Measurements from ENCODE around the gene TNFAIP3.
"Not testable (repeated sequence)": the region's sequence is repeated elsewhere in the genome, so short reads cannot be mapped to it uniquely, and the experiment has no call there.

The TNFAIP3 gene

DNA sequence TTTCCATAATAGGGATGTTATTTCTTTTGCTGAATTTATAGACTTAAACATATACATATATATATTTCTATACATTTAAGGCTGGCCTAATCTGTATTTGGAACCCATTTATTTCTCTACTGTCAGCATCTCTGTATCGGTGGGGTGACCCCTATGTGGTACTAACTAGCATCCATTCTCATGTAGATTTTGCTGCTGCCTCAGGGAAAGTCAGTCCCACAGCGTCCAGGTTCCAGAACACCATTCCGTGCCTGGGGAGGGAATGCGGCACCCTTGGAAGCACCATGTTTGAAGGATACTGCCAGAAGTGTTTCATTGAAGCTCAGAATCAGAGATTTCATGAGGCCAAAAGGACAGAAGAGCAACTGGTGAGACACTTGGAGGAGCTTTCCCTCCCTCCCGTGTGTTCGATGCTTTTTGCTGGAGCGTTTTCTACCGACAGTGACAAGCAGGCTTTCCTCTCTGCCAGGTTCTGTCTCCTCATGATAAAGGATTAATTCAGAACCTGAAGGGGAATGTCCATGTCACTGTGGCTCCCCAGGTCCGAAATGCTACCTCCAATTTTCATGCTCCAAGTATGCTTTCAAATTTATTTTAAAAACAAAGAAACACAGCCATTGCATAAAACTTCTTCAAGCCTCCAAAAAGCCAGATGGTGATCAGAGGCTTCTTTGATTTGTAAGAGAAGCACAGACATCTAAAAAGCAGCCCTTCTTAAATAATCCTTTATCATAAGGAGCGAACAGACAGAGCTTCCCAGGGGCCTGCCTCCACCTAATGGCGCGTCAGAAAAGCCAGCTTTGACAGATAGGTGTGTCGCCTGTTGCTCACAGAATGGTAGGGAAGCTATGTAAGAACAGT is 13.1 kb downstream of the TNFAIP3 start:
- no peak for FAIRE-seq

DNA sequence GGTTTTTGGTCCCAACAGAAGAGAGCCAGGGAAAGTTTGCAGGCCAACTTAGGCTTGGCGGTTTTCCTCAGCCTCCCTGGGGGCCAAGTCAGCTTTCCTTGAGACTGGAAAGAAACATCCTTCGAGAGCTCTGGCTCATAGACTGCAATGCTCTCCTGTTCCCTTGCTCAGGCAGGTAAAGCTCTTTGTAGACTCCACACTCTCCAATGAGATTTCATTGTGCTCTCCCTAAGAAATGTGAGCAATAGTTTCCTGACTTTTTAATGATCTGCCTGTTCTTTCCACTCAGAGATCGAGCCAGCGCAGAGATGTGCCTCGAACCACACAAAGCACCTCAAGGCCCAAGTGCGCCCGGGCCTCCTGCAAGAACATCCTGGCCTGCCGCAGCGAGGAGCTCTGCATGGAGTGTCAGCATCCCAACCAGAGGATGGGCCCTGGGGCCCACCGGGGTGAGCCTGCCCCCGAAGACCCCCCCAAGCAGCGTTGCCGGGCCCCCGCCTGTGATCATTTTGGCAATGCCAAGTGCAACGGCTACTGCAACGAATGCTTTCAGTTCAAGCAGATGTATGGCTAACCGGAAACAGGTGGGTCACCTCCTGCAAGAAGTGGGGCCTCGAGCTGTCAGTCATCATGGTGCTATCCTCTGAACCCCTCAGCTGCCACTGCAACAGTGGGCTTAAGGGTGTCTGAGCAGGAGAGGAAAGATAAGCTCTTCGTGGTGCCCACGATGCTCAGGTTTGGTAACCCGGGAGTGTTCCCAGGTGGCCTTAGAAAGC is 13.9 kb downstream of the TNFAIP3 start:
- no peak for FAIRE-seq

DNA sequence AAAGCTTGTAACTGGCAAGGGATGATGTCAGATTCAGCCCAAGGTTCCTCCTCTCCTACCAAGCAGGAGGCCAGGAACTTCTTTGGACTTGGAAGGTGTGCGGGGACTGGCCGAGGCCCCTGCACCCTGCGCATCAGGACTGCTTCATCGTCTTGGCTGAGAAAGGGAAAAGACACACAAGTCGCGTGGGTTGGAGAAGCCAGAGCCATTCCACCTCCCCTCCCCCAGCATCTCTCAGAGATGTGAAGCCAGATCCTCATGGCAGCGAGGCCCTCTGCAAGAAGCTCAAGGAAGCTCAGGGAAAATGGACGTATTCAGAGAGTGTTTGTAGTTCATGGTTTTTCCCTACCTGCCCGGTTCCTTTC is 14.4 kb downstream of the TNFAIP3 start:
- FAIRE-seq = no peak

DNA sequence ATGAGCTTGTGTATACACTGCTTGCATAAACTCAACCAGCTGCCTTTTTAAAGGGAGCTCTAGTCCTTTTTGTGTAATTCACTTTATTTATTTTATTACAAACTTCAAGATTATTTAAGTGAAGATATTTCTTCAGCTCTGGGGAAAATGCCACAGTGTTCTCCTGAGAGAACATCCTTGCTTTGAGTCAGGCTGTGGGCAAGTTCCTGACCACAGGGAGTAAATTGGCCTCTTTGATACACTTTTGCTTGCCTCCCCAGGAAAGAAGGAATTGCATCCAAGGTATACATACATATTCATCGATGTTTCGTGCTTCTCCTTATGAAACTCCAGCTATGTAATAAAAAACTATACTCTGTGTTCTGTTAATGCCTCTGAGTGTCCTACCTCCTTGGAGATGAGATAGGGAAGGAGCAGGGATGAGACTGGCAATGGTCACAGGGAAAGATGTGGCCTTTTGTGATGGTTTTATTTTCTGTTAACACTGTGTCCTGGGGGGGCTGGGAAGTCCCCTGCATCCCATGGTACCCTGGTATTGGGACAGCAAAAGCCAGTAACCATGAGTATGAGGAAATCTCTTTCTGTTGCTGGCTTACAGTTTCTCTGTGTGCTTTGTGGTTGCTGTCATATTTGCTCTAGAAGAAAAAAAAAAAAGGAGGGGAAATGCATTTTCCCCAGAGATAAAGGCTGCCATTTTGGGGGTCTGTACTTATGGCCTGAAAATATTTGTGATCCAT is 15.3 kb downstream of the TNFAIP3 start:
- no peak for FAIRE-seq

DNA sequence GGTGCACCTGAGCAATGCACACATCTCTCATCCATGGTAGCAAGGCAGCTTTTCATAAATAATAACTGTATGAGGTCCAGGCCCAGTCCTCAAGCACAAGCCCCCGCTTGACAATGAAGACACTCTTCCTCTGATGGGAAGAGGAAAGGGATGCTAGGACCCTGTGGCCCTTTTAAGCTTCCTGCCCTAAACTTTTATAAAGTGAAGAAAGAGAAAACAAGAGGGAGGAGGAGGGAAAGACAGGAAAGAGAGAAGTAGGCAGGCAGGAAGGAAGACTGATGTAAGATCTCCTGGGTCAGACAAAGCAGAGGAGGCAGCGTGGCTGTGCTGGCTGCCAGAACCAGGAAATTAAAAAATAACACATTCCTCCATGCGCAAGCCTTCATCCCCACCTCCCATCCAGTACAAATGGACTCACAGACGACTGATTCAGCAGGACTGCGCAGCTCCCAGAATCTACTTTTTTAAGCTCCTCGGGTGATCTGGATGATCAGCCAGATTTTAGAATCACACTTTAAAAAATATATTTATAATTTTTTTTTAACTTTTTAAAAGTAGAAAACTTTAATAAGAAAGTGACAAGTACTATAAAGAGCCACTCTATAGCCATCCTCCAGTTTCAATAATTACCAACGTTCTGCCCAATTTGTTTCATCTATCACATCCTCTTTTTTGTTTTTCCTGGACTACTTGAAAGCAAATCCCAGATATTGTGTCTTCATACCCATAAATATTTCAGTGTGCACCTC is 16.5 kb downstream of the TNFAIP3 start:
- FAIRE-seq = no peak

DNA sequence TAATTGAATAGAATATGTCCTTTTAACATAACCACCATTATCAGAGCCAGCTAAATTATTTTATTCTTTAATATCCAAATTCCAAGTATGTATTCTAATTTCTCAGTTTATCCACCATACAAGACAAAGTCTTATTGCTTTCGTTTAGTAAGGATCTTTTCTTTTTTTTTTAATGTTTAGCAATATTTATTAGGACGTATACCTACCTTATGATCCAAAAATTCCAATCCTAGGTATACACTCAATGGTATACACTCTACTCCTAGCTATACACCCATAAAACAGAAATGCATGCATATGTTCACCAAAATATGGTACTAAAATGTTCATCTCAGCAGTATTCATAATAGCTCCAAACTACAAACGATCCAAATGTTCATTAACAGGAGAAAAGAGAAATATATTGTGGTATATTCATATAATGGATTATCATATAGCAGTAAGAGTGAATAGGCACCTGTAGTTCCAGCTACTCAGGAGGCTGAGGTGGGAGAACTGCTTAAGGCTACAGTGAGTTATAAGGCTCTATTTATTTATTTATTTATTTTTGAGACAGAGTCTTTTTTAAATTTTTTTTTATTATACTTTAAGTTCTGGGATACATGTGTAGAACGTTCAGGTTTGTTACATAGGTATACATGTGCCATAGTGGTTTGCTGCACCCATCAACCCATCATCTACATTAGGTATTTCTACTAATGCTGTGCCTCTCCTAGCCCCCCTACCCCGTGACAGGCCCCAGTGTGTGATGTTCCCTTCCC is 17.3 kb downstream of the TNFAIP3 start:
- FAIRE-seq = no peak

DNA sequence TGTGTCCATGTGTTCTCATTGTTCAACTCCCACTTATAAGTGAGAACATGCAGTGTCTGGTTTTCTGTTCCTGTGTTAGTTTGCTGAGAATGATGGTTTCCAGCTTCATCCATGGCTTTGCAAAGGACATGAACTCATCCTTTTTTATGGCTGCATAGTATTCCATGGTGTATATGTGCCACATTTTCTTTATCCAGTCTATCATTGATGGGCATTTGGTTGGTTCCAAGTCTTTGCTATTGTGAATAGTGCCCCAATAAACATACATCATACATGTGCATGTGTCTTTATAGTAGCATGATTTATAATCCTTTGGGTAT is 17.8 kb downstream of the TNFAIP3 start:
- FAIRE-seq = not testable (repeated sequence)

DNA sequence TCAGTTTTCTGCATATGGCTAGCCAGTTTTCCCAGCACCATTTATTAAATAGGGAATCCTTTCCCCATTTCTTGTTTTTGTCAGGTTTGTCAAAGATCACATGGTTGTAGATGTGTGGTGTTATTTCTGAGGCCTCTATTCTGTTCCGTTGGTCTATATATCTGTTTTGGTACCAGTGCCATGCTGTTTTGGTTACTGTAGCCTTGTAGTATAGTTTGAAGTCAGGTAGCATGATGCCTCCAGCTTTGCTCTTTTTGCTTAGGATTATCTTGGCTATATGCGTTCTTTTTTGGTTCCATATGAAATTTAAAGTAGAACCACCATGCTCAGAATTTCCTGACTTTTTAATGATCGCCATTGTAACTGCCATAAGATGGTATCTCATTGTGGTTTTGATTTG is 19.2 kb downstream of the TNFAIP3 start:
- not testable (repeated sequence) for FAIRE-seq

DNA sequence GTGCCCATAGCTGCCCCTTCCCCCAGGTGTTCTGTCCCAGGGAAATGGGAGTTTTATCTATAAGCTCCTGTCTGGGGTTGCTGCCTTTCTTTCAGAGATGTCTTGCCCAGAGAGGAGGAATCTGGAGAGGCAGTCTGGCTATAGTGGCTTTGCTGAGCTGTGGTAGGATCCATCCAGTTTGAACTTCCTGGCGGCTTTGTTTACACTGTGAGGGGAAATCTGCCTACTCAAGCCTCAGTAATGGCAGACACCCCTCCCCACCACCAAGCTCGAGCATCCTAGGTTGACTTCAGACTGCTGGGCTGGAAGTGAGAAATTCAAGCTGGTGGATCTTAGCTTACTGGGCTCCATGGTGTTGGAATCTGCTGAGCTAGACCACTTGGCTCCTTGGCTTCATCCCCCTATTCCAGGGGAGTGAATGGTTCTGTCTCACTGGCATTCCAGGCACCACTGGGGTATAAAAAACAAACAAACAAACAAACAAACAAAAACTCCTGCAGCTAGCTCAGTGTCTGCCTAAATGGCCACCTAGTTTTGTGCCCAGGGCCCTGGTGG is 24.0 kb downstream of the TNFAIP3 start:
- FAIRE-seq = no peak

DNA sequence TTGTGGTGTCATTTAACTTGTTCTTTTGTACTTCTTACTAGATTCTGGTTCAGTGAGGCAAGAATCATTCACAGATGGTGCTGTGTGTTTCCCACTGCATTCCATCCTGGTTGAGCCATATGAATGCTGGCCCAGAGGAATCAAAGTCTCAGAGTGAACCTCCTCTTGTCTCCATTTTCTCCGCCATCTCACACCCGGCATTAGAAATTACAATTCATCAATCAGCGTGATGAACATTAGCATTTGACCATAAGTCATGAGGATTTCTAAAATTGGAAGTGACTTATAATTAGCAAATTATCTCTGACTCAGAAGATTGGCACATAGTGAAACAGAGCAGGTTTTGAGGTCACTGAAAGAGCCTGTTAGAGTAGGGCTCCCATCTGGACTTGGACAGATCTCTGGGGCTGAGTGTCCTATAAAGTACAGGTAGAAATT is 25.2 kb downstream of the TNFAIP3 start:
- FAIRE-seq = no peak

DNA sequence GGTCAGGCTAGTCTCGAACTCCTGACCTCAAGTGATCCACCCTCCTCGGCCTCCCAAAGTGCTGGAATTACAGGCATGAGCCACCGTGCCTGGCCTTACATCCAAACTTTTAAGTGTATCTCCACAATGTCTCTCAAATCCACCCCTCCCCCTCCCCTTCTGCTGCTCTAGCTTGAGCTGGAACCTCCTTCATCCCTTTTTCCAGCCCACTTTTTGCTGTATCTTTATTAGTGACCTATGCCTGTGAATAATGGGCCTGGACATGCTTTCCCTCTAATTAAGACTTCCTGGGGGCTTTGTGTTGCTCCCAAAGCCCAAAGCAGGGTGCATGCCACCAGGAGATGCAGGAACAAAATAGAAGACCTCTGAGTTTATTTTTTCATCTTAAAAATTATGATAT is 26.1 kb downstream of the TNFAIP3 start:
- no peak for FAIRE-seq

DNA sequence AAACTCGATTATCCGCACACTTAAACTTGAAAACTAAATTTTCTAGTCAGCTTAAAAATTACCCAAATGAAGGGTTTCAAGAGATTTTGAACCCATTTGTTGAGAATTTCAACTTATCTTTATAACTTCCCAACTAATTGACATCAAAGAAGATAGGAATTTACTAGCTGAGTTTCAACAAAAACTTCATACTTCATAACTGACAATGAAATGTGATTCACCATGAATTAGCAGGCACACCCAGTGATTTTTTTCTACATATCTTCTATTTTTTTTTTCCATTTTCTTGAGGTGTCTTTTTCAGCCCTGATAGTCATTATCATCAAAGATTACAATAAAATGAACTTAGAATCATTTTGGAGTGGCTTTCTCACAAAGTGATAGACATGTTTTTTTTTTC is 26.7 kb downstream of the TNFAIP3 start:
- FAIRE-seq = no peak

DNA sequence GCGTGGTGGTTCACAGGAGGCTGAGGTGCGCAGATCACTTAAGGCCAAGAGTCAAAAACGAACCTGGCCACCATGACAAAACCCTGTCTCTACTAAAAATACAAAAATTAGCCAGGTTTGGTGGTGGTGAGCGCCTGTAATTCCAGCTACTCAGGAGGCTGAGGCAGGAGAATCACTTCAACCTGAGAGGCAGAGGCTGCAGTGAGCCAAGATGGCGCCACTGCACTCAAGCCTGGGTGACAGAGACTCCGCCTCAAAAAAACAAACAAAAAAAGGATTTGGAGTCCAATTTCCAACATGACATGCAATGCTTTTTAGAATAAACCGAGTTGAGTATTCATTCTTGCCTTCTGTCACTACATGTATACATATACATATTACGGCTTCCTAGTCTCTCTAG is 27.3 kb downstream of the TNFAIP3 start:
- not testable (repeated sequence) for FAIRE-seq

DNA sequence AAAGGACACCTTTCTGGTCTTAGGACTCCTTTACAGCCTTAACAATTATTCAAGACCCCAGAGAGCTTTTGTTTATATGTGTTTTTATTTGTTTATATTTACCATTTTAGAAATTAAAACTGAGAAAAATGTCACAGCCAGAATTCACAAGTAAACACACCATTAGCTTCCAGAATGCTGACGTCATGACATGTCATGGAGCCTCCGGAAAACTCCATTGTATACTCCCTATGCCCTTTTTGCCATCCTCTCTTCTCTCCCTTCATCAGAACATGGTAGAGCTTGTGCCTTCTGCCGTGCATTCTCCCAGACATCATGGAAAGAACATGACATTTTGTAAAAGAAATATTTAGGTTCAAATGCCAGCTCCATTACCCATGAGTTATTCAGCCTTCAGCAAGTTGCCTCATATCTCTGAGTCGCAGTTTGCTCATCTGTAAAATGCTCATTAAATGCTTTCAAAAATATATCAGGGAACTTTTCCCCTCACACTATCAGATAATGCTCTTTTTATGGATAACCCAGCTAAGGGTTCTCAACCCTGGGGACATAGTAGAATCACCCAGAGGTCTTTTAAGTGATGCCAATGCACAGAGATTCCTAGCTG is 27.8 kb downstream of the TNFAIP3 start:
- no peak for FAIRE-seq

DNA sequence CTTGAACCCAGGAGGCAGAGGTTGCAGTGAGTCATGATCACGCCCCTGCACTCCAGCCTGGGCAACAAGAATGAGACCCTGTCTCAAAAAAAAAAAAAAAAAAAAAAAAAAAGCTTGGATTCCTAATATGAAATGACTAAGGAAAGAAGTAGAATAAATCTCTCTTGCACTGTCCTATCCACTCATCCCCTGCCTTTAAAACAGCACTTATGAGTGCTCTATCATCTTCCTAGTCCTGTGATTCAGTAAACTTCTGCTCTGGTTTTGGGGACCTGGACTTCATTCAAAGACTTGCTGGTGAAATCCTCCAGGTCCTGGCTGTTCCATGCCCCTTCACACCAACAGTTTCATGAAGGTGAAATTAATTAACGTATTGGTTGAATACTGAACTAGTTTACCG is 29.6 kb downstream of the TNFAIP3 start:
- no peak for FAIRE-seq

DNA sequence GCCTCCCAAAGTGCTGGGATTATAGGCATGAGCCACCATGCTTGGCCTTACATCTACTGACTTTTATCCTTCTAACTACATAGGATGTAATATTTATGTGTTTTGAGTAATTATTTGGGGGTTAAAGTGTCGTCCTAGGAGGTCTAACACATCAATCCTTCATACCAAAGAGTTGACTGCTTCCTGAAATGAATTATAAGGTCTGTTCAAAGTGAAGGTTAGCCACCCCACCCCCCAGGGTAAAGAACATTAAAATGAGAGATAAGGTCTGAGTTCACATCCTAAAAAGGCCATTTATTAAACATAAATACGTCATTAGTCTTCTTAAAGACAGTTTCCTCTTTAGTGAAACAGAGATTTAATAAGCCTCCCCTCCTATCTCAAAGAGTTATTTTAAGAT is 33.8 kb downstream of the TNFAIP3 start:
- FAIRE-seq = no peak

DNA sequence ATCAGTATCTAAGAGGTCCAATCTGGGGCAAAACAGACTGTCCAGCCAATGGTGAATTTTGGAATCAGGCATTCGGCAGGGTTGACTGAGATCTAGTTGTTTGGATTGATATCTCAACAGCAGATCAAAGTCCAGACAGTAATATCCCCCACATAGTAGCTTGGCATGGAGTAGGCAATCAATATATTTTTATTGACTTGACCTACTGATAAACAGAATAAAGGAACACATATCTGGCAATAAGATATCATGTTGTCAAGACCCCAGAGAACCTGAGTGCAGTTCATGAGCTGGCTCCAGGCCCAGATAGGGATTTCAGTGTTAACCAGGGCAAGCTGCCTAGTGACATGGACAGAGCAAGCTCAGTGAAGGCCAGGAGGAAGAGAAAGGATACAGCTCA is 34.4 kb downstream of the TNFAIP3 start:
- FAIRE-seq = no peak

DNA sequence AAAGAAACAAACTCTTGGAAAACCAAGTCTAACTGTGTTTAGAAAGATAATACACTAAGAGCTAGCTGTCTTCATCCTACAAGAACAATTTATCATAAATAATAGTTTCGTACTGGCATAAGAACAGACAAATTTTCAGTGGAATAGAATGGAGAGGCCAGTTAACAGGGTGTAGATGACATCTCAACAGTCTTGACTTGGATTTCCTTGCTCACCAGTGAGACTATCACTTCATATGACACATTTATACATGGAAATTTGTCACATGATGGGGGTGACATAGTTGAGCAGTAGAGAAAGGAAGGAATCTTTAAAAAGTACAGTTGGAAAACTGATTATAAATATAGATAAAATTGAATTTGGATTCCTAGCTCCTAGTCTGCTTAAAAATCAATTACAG is 35.6 kb downstream of the TNFAIP3 start:
- FAIRE-seq = no peak

DNA sequence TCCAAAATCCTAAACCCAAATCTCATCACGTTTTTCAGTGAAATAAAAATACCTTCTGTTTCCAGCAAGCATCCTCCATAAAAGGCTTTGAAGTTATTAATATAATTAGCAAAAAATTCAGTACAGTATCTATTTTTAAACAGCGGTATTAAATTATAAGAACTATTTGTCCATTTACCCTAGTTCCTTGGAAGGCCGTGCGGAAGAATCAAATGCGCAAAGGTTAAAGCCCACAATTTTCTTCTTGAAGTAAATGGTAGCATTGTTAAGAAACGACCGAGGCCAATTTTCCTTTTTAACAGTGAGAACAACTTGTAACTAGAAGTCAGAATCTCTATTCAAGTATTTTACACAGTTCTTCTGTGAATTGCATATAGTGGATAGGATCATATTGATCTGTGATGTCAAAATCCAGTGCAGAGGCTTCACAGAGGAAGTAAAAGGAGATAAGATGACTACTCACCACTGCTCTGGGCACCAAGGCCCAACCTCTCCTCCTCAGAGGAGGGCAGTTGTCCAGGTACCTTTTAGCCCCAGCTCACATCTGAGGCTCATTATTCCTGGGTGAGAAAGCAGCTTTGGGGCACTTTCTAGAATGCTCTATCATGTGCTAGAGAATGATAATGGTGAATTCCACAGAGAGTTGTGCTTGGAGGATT is 36.3 kb downstream of the TNFAIP3 start:
- FAIRE-seq = no peak

DNA sequence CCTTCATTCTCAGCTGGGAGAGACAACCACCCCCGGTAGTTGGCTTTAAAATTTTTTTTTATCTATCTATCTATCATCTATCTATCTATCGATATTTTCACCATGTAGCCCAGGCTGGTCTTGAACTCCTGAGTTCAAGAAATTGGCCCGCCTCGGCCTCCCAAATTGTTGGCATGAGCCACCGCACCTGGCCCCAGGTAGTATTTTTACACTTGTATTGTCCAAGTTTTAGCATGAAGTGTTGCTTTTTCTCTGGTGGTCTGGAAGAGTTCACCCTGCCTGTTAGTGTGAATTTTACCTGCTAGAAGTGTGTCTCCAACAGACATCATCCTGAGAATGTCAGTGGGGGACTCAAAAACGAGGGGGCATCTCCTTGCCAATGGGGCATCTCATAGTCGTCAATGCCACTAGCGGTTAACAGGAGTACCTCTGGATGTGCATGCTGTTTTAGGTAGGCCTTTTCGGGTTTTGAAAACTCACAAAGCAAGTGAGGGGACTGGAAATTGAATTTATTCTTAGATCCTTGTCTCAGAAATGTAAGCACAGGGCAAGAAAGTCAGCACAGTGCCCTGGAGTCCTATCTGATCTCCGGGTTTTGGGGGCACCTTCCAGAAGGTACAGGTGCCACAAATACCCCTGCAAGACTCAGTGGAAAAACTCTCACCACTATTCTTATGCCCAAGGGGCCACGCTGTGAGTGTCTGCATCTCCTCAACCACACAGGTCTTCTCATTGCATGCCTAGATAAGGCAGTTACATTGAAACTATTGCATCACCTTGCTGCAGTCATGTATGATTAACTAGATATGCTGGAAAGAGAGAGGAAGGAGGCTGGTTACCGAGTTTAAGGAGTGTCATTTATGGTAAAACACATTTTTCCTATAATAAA is 37.1 kb downstream of the TNFAIP3 start:
- FAIRE-seq = no peak

Measured in colon (tissue), 2 donors.